NT2/D1 (cell line): ENCODE measurements around the gene IL36RN.

ENCODE experiments used
- DNase-seq: peaks from one replicate; pipeline ENCODE4 v3.0.0-alpha.2; 2011; ENCODE audit warnings: low read depth, low spot score
- H3K27me3 ChIP-seq: 2 replicates; pipeline ENCODE4 v1.6.0; 2011; ENCODE audit warnings: mild to moderate bottlenecking; ENCODE audit not compliant: insufficient read length, insufficient read depth
- H3K36me3 ChIP-seq: 2 replicates; pipeline ENCODE4 v1.6.1; 2011; ENCODE audit warnings: mild to moderate bottlenecking, low read length, mixed read lengths; ENCODE audit not compliant: insufficient read depth, insufficient read length
- H3K4me1 ChIP-seq: 2 replicates; pipeline ENCODE4 v1.5.1; 2011; ENCODE audit not compliant: insufficient read depth, insufficient read length
- H3K4me3 ChIP-seq: 2 replicates; pipeline ENCODE4 v1.5.1; 2011; ENCODE audit warnings: low read depth; ENCODE audit not compliant: insufficient read length
- H3K9ac ChIP-seq: 2 replicates; pipeline ENCODE4 v1.6.0; 2011; ENCODE audit warnings: low read depth; ENCODE audit not compliant: insufficient read length
- H3K9me3 ChIP-seq: 2 replicates; pipeline ENCODE4 v1.5.1; 2011; ENCODE audit warnings: mild to moderate bottlenecking, low read length; ENCODE audit not compliant: insufficient read depth
- SUZ12 ChIP-seq: IDR thresholded peaks from 2 replicates; pipeline ENCODE4 v1.6.1; 2011; ENCODE audit not compliant: insufficient read length, insufficient read depth; ENCODE audit errors: extremely low read depth
- YY1 ChIP-seq: IDR thresholded peaks from 2 replicates; pipeline ENCODE4 v1.6.1; 2011; ENCODE audit not compliant: insufficient read length, insufficient read depth
- ZNF274 ChIP-seq: IDR thresholded peaks from 2 replicates; pipeline ENCODE4 v1.6.1; 2011; ENCODE audit warnings: mild to moderate bottlenecking, low read depth, low read length

IL36RN gene

DNA sequence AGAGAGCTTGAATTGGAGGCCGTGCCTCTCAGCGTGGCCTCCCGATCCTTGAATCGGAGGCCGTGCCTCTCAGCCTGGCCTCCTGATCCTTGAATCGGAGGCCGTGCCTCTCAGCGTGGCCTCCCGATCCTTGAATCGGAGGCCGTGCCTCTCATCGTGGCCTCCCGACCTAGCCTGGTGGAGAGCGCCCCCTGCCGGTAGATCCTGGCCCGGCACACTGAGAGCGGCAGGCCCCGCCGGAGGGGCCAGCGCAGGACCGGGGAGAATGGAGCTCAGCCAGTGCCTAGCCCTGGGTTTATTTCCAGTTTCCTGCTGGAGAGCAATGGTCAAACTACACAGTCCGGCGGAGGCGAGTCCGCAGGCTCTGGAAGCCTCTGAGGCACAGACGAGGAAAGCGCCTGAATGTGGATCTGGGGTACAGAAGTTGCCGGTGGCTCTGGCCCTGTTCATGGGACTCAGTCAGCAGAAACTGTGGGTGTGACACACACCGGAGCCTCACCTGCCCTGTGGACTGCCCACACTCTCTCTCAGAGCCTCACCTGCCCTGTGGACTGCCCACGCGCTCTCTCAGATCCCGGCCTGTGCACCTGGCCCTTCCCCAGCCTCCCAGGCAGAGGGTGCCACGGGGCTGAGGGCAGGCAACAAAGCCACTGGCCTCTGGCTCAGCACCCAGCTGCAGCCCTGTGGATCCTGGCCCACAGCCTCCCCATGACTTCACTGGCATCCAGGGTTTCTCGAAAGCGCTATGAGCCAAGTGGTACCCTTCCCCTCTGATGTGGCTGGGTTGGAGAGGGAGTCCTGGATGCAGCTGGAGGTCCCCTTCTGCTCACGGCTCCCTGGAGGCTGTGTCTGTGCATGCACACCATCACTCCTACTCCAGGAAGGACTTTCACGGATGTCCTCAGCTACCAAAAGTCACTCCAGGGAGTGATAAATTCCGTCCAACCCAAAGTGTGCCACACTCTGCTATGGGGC, 7.8 kb upstream of the IL36RN start:
- H3K4me1 ChIP-seq = no peaks in the 10 kb centered on the region

GRCh38 chr2:113052396-113052917, 6.5 kb upstream of the IL36RN start, which contains the start of gene IL36B:
IL36B (minus strand) TSS chr2:113052867.
- H3K9ac ChIP-seq = no peak within 1 kb of the TSS
- H3K9me3 ChIP-seq = peaks cover 27% of the 10 kb centered on the region; the same call in 1 of the 2 replicates
- no peak for DNase-seq
- no peak within 1 kb of the TSS for H3K4me3 ChIP-seq
- no peak for TF ChIP-seq YY1
- TF ChIP-seq SUZ12 = no peak
- no peak for TF ChIP-seq ZNF274
- H3K4me1 ChIP-seq = no peaks in the 10 kb centered on the region
- H3K36me3 ChIP-seq = no peaks in the 10 kb centered on the region
- H3K27me3 ChIP-seq = no peaks in the 10 kb centered on the region

More for the DNA sequence above, 7.8 kb upstream of the IL36RN start:
- no peaks in the 10 kb centered on the region for H3K27me3 ChIP-seq
- peaks cover 23% of the 10 kb centered on the region; the same call in 1 of the 2 replicates for H3K9me3 ChIP-seq
- no peak for TF ChIP-seq SUZ12
- H3K9ac ChIP-seq = no peak overlapping the region
- H3K4me3 ChIP-seq = no peak overlapping the region
- no peaks in the 10 kb centered on the region for H3K36me3 ChIP-seq
- DNase-seq = no peak

DNA sequence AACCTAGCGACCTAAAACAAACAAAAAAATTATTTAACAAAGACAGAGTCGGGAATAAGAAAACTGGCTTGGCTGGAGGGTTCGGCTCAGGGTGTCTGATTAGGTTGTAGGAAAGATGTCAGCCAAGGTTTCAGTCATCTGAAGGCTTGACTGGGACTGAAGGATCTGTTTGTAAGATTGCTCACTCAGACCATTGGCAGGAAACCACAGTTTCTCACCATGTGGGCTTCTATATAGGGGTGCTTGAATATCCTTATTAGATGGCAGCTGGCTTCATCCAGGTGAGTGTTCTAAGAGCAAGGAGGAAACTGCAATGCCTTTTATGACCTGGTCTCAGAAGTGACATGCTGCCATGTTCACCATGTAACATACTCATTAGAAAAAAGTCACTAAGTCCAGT, 5.3 kb upstream of the IL36RN start:
- DNase-seq = no peak
- Histone ChIP-seq H3K36me3 (no peaks in the 10 kb centered on the region), H3K4me3 (no peak overlapping the region), H3K9me3 (peaks cover 27% of the 10 kb centered on the region; the same call in 1 of the 2 replicates), H3K4me1 (no peaks in the 10 kb centered on the region), H3K9ac (no peak overlapping the region), H3K27me3 (peaks cover 3% of the 10 kb centered on the region)
- TF ChIP-seq ZNF274 = no peak
- no peak for TF ChIP-seq YY1
- no peak for TF ChIP-seq SUZ12

DNA sequence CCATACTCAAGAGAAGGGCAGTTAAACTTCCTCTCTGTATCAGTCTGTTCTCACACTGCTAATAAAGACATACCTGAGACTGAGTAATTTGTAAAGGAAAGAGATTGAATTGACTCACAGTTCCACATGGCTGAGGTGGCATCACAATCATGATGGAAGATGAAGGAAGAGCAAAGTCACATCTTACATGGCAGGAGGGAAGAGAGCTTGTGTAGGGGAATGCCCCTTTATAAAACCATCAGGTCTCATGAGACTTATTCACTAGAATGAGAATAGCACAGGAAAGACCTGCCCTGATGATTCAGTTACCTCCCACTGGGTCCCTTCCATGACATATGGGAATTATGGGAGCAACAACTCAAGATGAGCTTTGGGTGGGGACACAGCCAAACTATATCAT, 4.9 kb upstream of the IL36RN start:
- Histone ChIP-seq H3K9me3 (peaks cover 27% of the 10 kb centered on the region; the same call in 1 of the 2 replicates), H3K9ac (no peak overlapping the region), H3K27me3 (peaks cover 7% of the 10 kb centered on the region), H3K4me1 (no peaks in the 10 kb centered on the region), H3K36me3 (no peaks in the 10 kb centered on the region), H3K4me3 (no peak overlapping the region)
- DNase-seq = no peak
- TF ChIP-seq ZNF274 (no peak), YY1 (no peak), SUZ12 (no peak)

- no peaks in the 10 kb centered on the region for H3K36me3 ChIP-seq
- TF ChIP-seq YY1 = no peak
- no peak for TF ChIP-seq SUZ12
- TF ChIP-seq ZNF274 = no peak
- H3K4me1 ChIP-seq = peaks cover 3% of the 10 kb centered on the region
- H3K4me3 ChIP-seq = no peak overlapping the region
- H3K9ac ChIP-seq = no peak overlapping the region
- H3K27me3 ChIP-seq = peaks cover 11% of the 10 kb centered on the region
- peaks cover 27% of the 10 kb centered on the region; the same call in 1 of the 2 replicates for H3K9me3 ChIP-seq
- DNase-seq = no peak
Observed at GRCh38 chr2:113056521-113056920, 2.5 kb upstream of the IL36RN start.

- Histone ChIP-seq H3K9me3 (peaks cover 27% of the 10 kb centered on the region; the same call in 1 of the 2 replicates), H3K36me3 (no peaks in the 10 kb centered on the region), H3K4me3 (no peak overlapping the region), H3K4me1 (peaks cover 3% of the 10 kb centered on the region), H3K9ac (no peak overlapping the region), H3K27me3 (peaks cover 15% of the 10 kb centered on the region)
- no peak for DNase-seq
- TF ChIP-seq YY1 = no peak
- no peak for TF ChIP-seq SUZ12
- no peak for TF ChIP-seq ZNF274
Observed at GRCh38 chr2:113057117-113057516, 1.9 kb upstream of the IL36RN start.

GRCh38 chr2:113058411-113058994, 495 bp upstream of the IL36RN start:
- Histone ChIP-seq H3K4me1 (peaks cover 3% of the 10 kb centered on the region), H3K9ac (no peak overlapping the region), H3K4me3 (no peak overlapping the region), H3K9me3 (peaks cover 27% of the 10 kb centered on the region; the same call in 1 of the 2 replicates), H3K27me3 (peaks cover 20% of the 10 kb centered on the region), H3K36me3 (no peaks in the 10 kb centered on the region)
- no peak for DNase-seq
- TF ChIP-seq SUZ12 = no peak
- no peak for TF ChIP-seq ZNF274
- TF ChIP-seq YY1 = no peak
